GM21825 (cell line): ENCODE data around the gene MYCBPAP.

Experiments
- ATAC-seq: cut with Tn5 transposase; IDR thresholded peaks from one replicate; pipeline ENCODE4 v1.9.1; 2021; ENCODE audit warnings: mild to moderate bottlenecking, moderate library complexity; ENCODE audit not compliant: unreplicated experiment

The MYCBPAP gene

DNA sequence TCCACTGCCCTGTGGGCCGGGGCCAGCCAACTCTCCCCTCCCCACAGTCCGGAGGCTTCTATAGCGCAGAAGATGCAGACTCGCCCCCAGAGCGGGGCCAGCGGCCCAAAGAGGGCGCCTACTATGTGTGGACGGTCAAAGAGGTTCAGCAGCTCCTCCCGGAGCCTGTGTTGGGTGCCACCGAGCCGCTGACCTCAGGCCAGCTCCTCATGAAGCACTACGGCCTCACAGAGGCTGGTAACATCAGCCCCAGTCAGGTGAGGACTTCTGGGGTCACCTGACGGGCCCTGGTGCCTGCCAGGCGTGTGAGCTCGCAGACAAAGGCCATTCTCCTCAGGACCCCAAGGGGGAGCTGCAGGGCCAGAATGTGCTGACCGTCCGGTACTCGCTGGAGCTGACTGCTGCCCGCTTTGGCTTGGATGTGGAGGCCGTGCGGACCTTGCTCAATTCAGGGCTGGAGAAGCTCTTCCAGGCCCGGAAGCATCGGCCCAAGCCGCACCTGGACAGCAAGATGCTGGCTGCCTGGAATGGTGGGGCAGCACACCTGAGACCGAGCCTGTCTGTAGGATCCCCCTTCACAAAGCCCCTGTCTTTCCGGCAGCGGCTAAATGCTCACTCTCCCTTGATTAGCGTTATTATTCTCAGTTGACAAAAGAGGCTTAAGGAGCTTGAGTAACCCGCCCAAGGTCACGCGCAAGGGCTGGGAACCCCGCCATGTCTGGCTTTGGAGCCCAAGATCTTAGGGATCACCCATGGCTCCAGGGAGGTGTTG, 42.6 kb downstream of the MYCBPAP start:
- no peak for ATAC-seq

DNA sequence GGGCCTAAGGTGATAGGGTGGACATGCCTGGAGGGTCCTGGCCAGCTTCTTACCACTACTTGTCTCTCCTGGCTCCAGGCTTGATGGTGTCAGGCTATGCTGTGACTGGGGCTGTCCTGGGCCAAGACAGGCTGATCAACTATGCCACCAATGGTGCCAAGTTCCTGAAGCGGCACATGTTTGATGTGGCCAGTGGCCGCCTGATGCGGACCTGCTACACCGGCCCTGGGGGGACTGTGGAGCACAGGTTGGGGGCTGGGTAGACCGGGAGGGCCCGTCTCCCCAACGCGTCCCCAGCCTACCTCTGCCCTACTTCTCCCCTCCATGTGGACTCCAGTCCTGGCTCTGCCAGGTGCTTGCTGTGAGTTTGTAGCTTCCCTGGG, 43.2 kb downstream of the MYCBPAP start:
- no peak for ATAC-seq

DNA sequence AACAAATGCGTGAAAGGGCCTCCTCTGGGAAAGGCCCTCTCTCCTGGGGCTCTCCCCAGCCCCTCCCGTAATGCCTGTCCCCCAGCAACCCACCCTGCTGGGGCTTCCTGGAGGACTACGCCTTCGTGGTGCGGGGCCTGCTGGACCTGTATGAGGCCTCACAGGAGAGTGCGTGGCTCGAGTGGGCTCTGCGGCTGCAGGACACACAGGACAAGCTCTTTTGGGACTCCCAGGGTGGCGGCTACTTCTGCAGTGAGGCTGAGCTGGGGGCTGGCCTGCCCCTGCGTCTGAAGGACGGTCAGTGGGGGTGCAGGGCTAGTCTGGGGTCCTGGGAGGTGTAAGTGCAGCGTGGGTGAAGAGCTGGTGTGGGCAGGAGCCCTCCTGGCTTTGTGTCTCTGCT, 43.6 kb downstream of the MYCBPAP start:
- ATAC-seq, result no peak

DNA sequence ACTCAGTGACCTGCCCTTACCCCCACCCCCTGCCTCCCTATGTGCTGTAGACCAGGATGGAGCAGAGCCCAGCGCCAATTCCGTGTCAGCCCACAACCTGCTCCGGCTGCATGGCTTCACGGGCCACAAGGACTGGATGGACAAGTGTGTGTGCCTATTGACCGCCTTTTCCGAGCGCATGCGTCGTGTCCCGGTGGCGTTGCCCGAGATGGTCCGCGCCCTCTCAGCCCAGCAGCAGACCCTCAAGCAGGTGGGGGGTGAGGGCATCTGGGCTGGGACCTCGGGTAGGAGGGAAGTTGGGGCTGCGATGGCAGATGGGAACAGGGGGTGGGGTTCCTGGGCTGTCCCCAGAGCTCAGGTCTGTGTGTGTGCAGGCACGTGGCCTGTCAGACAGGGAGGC, 46.0 kb downstream of the MYCBPAP start:
- ATAC-seq, result no peak

DNA sequence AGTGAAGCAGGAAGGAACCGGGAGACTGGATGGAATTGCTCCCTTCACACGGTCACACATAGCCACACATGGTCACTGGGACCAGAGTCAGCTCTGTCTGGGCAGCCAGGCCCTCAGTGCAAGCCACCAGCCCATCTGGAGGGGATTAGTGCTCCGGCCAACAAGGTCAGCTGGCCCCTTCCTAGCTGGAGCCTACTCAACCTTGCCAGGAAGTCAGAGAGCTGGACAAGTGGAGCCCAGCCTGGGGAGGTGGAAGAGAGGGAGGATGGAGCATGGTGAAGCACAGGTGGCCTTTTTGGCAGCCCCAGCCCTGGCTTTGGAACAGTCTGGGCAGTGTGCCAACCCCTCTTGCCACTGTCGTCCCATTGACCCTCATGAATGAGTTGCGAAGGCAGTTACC, 48.6 kb downstream of the MYCBPAP start:
- ATAC-seq, result no peak

DNA sequence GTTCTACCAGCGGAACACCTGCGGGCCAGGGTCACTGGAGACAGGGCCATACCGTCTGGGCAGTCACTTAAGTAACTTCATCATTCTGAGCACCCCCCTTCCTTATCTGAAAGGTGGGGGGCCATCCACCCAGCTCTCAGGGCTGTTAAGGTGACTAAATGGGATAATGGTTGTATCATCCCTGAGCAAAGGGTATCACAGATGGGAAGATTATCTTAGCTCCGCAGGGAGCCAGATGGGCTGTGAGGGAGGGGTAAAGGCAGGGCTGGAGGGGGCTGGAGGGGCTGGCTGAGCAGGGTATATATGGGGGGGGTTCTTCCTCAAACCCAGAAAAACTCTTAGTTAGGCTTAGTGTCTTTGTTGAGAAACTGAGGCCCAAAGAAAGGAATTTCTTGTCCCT, 49.4 kb downstream of the MYCBPAP start:
- no peak for ATAC-seq

DNA sequence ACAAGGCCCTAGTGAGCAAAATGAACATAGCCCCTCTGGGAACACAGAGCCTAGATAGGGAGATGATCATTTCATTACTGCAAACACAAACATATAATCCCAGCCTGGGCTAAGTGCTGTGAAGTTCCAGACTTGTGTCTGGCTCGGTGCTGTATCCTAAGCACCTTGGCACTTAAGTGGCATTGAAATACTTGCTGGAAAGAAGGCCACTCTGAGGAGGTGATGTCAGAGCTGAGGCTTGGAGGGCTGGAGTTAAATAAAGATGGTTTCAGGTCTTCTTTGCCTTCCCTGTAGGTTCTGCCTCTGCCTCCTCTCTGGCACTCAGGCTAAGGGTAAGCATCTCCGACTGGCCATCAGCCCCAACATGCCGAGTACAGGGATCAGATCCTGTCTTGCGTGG, 49.9 kb downstream of the MYCBPAP start:
- ATAC-seq, result no peak

DNA sequence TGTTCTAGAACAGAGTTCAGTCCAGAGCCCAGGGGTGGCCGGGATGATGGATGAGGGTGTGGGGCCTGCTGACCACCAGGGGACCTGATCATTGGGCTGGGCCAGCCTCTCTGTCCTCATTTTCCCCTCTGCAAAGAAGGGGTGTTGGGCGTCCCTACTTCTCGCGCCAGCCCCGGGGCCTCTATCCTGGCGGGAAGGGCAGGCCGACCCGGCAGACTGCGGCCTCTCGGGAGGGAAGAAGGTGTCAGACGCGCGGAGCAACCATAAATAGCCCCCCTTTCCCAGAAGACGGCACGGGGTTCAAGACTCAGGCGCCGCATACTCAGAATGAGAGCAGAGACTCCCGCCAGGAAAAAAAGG, 50.3 kb downstream of the MYCBPAP start:
- ATAC-seq, result no peak

DNA sequence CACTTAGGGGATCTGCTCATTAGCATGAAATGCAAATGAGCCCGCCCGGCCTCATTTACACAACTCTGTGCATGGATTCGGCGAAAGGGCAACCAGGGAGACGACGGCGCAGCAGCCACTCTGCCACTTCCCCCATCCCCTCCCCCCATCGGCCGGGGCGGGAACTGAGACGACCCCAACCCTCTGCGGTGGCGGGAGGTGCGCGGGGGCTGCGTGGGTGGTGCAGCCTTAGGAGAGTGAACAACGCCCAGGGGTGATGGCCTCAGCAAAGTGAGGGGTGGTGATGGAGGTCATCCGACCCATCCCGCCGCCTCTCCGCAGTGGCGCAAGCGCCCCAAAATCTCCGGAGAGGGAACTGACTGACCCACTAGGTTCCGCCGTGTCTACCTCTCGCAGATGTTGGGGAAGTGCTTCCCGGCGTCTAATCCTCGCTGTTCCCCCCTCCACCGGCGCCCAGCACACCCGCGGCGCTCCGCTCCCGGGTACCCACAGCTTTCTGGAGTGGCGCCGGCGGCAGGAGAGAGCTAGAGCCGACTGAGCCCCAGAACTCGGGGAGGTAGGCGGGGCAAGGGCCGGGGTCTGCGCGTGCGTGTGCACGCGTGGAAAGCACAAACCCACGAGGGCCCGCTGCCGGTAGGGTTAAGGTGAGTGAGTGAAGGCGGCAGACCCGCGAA, 50.8 kb downstream of the MYCBPAP start:
- no peak for ATAC-seq

DNA sequence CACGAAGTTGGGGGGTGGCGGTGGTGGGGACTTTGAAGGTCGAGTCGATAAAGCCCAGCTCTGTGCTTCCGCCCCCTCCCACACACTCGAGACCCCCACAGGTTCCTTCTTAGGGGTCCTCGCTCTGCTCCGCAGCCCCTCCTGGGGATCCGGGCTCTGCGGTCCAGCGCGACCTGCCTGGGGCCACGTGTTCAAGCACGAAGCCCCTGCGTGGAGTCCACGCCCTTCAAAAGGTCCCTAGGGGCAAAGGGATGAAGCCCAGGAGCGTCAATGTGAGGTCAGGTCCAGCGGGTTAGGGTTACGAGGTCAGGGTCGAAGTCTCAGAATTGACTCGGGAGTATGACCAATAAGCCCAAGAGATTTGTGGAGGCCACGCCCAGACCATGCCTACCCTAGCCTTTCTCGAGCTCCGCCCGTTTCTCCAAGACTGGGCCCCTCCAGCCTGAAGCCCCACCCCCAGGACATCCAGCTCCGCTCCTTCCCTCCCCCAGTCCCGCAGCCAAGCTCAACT, 51.5 kb downstream of the MYCBPAP start:
- ATAC-seq, result no peak

DNA sequence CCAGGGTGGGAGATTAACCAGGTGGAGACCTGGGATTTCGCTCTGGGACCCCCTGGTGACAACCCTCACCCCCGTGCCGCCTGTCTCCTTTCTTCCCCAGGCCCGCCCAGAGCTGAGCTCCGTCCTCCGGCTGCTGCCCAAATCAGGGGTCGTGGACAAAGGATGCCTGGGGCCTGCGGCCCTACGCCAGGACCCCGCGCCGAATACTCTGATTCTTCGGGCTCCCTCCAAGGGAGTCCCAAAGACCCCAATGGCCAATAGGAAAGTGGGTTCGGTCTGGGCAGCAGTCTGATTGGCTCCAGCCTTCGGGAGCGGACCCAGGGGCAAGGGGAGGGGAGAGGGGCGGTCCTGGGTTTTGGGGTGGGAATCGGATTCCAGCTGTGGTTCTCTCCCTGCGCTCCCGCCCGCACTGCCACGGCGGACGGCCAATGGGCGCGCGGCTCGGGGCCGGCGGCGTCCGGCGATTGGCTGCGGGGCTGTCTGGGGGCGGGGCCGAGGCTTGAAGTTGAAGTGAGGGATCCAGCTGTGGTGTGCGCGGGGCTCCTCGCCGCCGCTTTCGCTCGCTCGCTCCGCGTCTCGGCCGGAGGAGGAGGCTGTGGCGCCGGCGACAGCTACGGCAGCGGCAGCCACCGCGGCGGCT, 52.1 kb downstream of the MYCBPAP start, which contains the start of gene CACNA1G:
Gene CACNA1G, plus strand, starts transcription at position 531 of the 640 bp plus-strand sequence. CDS start 745 bp downstream, outside the sequence.
- peak; percentile 88 for ATAC-seq

DNA sequence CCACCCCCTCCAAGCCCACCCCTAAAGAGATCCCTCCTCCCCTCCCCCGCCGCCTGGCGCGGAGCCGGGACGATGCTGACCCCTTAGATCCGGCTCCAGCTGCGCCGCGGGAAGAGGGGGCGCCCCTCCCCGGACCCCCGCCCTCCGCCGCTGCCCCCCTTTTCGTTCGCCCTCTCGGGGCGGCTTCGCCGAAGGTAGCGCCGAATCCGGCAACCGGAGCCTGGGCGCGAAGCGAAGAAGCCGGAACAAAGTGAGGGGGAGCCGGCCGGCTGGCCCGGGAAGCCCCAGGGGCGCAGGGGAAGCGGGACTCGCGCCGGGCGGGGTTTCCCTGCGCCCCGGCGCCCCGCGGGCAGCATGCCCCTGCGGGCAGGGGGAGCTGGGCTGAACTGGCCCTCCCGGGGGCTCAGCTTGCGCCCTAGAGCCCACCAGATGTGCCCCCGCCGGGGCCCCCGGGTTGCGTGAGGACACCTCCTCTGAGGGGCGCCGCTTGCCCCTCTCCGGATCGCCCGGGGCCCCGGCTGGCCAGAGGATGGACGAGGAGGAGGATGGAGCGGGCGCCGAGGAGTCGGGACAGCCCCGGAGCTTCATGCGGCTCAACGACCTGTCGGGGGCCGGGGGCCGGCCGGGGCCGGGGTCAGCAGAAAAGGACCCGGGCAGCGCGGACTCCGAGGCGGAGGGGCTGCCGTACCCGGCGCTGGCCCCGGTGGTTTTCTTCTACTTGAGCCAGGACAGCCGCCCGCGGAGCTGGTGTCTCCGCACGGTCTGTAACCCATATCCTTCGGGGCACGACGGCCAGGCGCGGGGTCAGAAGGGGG, 52.9 kb downstream of the MYCBPAP start:
- no peak for ATAC-seq

DNA sequence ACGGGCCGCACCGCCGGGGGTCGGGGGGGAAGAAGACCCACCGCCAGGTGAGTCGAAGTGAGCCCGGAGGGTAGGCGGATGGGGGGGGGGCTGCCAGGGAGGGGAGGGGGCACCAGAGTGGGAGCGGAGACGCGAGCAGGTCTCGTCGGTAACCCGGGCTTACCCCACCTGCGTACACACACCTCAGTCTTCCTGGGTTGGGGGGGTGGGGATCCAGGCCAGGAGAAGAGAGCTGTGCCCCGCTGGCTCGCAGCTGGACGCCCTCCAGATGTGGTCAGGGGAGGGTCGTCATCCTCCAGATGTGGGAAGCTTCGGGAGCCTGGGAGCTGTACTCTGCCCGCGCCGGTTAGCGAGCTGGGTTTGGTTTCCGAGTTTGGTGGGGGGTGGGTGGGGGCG, 53.5 kb downstream of the MYCBPAP start:
- ATAC-seq, result no peak

DNA sequence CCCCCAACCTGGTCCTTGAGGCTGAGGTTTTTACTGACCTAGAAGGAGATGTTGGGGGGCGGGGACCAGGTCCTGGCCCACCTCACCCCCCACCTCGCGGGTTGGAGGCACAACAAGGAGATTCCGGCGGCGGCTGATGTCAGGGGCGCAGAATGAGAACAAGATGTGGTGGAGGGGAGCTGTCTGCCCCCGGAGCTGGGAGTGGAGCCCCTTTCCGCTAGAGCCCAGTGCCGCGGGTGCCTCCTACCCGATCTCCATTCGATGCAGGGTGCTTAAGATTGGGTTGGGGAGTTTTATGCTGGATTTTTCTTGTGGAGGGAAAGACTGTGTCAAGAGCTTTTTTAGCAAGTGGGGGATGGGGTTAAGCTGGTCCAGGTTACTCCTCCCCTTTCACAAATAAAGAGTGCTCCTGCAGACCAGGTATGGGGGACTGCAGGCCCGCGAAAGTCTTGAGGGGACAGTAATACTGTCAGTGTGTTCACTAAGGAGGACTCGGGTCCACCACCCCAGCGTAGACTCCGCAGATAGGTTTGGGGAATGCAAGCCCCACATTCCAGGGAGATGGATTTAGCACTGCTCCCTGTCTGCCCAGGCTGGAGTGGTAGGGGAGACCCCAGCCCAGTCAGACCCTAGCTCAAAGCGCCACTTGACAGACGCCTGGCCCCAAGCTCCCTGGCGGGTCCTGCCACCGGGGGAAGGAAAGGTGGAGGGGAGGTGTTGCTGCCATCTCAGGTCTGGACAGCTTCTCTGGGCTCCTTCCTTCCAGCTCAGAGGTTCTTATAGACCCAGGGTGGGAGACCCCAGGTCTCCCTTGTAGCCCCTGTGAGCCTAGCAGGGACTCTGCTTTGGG, 54.2 kb downstream of the MYCBPAP start:
- no peak for ATAC-seq

DNA sequence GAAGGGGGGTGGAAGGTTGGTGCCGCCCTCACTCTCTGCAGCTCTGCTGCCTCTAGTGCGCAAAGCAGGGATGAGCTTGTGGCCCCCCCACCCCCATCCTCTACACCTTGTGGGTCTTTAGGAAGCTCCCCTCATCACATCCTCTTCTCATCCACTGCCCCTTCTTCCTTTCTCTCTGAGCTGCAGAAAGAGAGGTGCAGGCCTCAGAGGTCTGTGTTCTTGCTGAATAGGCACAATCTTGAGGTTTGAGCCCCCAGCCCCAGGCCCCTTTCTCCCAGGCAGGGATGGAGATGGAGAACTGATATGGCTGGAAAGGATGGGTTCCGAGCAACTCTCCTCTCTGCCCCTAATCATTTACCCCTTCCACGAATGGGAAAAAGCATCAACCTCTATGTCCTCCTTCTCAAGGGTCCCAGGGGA, 54.9 kb downstream of the MYCBPAP start:
- ATAC-seq, result no peak

DNA sequence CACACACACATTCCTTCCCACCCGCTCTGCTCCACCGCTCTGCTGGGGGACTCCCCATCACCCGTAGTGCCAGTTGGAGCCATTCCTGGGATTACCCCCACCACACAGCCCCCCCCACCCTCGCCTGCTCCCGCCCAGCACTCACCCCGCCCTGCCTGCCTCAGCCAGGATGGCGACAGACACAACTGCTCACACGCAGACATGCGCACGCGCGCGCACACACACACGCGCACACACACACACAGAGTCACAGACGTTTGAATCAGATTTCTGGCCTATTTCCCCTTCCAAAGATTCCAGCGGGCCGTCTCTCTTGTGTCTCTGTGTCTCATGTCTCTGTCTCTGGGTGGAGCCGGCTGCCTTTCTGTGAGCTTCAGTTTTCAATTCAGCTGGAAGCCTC, 56.7 kb downstream of the MYCBPAP start:
- no peak for ATAC-seq

DNA sequence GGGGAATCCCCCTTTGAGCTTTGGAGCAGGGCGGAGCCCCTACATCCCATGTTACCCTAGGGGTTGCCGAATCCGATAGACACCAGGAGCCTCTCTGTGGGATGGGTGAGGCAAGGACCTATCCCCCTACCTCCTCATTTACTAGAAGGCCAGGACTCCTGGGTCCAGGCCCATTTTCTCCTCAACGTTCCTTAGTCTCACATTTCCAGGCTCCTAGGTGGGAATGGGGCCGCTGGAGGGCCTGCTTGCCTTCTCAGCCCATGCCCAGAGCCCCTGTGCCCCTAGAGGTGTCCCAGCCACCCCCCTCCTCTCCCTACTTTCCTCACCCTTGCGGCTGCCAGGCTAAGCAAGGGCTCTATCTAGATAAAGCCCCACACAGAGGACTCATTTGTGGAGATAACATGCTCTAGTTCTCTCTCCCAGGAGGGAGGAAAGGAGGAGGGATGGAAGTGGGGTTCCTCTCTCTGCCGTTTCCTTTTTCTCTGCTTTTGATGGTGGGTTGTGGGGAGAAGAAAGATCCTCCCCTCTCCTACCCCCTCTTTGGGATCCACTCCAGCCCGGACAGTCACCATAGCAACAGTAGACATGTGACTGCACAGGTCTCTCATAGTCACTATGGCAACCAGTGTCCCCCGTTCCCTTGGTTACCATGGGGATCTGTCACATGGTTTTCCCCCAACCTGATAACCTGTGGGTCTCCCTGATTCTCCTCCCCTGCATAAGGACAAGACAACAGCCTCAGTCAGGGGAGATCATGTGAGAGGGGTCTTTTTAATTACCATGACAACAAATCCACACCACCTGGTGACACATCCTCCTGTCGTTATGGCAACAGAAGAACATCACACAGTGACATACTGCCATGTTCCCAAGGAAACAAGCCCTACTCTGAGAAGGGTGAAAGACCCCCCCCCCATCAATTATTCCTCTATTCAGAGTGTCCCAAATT, 57.4 kb downstream of the MYCBPAP start:
- ATAC-seq, result no peak

DNA sequence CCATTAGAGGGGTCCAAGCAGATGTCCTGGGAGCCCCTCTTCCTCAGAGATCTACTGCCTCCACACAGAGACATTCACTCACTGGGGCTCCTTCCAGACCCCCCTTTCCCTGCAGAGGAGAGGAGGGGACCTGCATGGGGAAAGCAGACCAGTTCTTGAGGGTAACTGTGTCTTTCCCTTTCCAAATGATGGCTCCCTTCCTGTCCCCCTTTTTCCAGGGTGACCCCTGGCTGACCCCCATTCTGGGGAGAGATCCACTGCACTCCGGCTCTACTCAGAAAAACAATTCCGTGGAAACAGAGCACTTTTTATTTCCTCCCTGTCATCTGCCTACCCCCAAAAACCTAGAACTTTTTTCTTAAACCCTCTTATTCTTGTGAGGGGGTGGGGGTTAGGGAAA, 58.6 kb downstream of the MYCBPAP start:
- ATAC-seq, result no peak

DNA sequence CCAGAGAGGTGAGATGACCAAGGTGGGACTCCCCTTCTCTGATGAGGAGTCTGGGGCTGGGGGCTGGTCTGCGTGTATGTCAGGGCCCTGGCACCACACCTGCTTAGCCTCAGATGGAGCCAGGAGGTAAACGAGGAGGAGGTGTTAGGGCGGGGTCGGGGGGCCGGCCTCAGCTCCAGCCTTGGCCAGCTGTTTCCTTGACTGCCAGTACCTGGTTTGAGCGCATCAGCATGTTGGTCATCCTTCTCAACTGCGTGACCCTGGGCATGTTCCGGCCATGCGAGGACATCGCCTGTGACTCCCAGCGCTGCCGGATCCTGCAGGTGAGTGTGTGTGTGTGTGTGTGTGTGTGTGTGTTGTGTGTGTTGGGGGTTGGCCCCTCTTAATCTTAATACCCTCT, 60.4 kb downstream of the MYCBPAP start:
- ATAC-seq, result no peak
